H1 (cell line): Measurements from ENCODE around the gene CD34. TPM values are rescaled to one million over a fixed set of nuclear protein-coding genes. Genes with fewer than 3 reads are reported as not detected.

ENCODE experiments used
- CTCF ChIA-PET: fragments of 300-600 bp; sonication (Branson Sonifier 250); formaldehyde crosslinking; loops from one replicate; lab custom pipeline; 2021; ENCODE audit not compliant: partially characterized antibody; lab: Charles Lee
- POLR2A ChIA-PET: fragments of 300-600 bp; sonication (Branson Sonifier 250); formaldehyde crosslinking; loops from one replicate; lab custom pipeline; 2021; ENCODE audit warnings: inconsistent platforms; ENCODE audit not compliant: partially characterized antibody; lab: Charles Lee
- DNase-seq, 2 experiments: peaks; one replicate each; pipeline versions ENCODE4 v3.0.0 to v3.0.0-alpha.2; 2010 to 2022; ENCODE audit warnings: low spot score in 2 of 2, low read depth in 1 of 2, mixed read lengths in 1 of 2
- FAIRE-seq: peaks from 2 replicates; lab custom pipeline; 2011; peaks lifted over from hg19 to GRCh38; lab: Jason Lieb, UNC
- H2AFZ ChIP-seq: 2 replicates; pipeline ENCODE4 v1.8.1; 2012; ENCODE audit warnings: low read length, inconsistent platforms
- H2AK5ac ChIP-seq: 2 replicates; pipeline ENCODE4 v1.6.1; 2013; ENCODE audit warnings: low read depth, low read length
- H2BK120ac ChIP-seq: replicated peaks from 2 replicates; pipeline ENCODE3; 2013; ENCODE audit warnings: low read depth, low read length, inconsistent platforms
- H2BK12ac ChIP-seq: 2 replicates; pipeline ENCODE4 v1.6.1; 2013; ENCODE audit warnings: low read depth, low read length
- H2BK15ac ChIP-seq: 2 replicates; pipeline ENCODE4 v1.6.1; 2013; ENCODE audit warnings: low read length
- H2BK20ac ChIP-seq: 2 replicates; pipeline ENCODE4 v1.6.1; 2013; ENCODE audit warnings: low read length
- H2BK5ac ChIP-seq: 2 replicates; pipeline ENCODE4 v1.6.1; 2013; ENCODE audit warnings: low read depth, low read length
- H3K14ac ChIP-seq: 2 replicates; pipeline ENCODE4 v1.6.1; 2013; ENCODE audit warnings: inconsistent platforms; ENCODE audit not compliant: insufficient read length
- H3K18ac ChIP-seq: 2 replicates; pipeline ENCODE4 v1.6.1; 2013; ENCODE audit warnings: low read length; ENCODE audit errors: extremely low read depth
- H3K23ac ChIP-seq: 2 replicates; pipeline ENCODE4 v1.6.1; 2013; ENCODE audit warnings: inconsistent platforms; ENCODE audit not compliant: insufficient read length
- H3K23me2 ChIP-seq: 2 replicates; pipeline ENCODE4 v1.6.1; 2013; ENCODE audit warnings: low read depth, low read length
- H3K27ac ChIP-seq: 2 replicates; pipeline ENCODE4 v1.6.1; 2011; ENCODE audit warnings: low read depth, low read length, inconsistent platforms
- H3K27me3 ChIP-seq, 4 experiments: replicated peaks in 1 of 4; 1 replicate in 1 of 4; 2 replicates in 3 of 4; pipeline versions ENCODE4 v1.6.1 to v1.8.1; 2011 to 2013; ENCODE audit warnings: low read length in 3 of 4, mild to moderate bottlenecking in 3 of 4, inconsistent platforms in 2 of 4, mixed read lengths in 2 of 4, moderate library complexity in 1 of 4; ENCODE audit not compliant: control insufficient read depth in 3 of 4, insufficient read depth in 3 of 4; ENCODE audit errors: extremely low read depth in 1 of 4
- H3K36me3 ChIP-seq, 4 experiments: 2 replicates each; pipeline versions ENCODE4 v1.6.1 to v1.8.1; 2011 to 2013; ENCODE audit warnings: mild to moderate bottlenecking in 4 of 4, low read length in 3 of 4, moderate library complexity in 2 of 4, control low read depth in 1 of 4, inconsistent platforms in 1 of 4; ENCODE audit not compliant: insufficient read depth in 4 of 4, control insufficient read depth in 2 of 4
- H3K4ac ChIP-seq: replicated peaks from 2 replicates; pipeline ENCODE3; 2013; ENCODE audit warnings: low read length, low read depth, mixed read lengths, inconsistent platforms; ENCODE audit not compliant: insufficient read length
- H3K4me1 ChIP-seq, 4 experiments: replicated peaks in 1 of 4; 1 replicate in 1 of 4; 2 replicates in 3 of 4; pipeline versions ENCODE4 v1.6.1 to v1.8.1; 2011 to 2013; ENCODE audit warnings: low read length in 3 of 4, inconsistent platforms in 2 of 4, mixed read lengths in 1 of 4; ENCODE audit not compliant: insufficient read depth in 4 of 4, control insufficient read depth in 3 of 4
- H3K4me2 ChIP-seq, 2 experiments: 2 replicates each; pipeline versions ENCODE4 v1.6.1 to v1.8.1; 2011 to 2013; ENCODE audit warnings: low read depth in 2 of 2, low read length in 2 of 2, control low read depth in 1 of 2, inconsistent platforms in 1 of 2, mild to moderate bottlenecking in 1 of 2; ENCODE audit not compliant: insufficient read depth in 1 of 2
- H3K4me3 ChIP-seq, 4 experiments: fragments of 200-600, 300-600 bp in 1 of 4; sonication (generic), shearing (Covaris generic), sonication (Bioruptor Twin) in 1 of 4; 2 replicates each; pipeline versions ENCODE4 v1.5.1 to v1.8.1; 2011 to 2016; ENCODE audit warnings: low read length in 4 of 4, low read depth in 3 of 4, control low read depth in 2 of 4, inconsistent platforms in 2 of 4, mild to moderate bottlenecking in 2 of 4, mixed read lengths in 1 of 4, moderate library complexity in 1 of 4; ENCODE audit not compliant: insufficient read depth in 2 of 4; ENCODE audit errors: extremely low read depth in 1 of 4
- H3K56ac ChIP-seq: replicated peaks from 2 replicates; pipeline ENCODE3; 2013; ENCODE audit warnings: low read depth, mild to moderate bottlenecking, mixed read lengths, low read length, inconsistent platforms; ENCODE audit not compliant: insufficient read length
- H3K79me1 ChIP-seq: 2 replicates; pipeline ENCODE4 v1.6.1; 2013; ENCODE audit warnings: low read depth, low read length, control low read depth
- H3K79me2 ChIP-seq, 2 experiments: 2 replicates each; pipeline versions ENCODE4 v1.6.1 to v1.8.1; 2012 to 2013; ENCODE audit warnings: low read length in 2 of 2, mild to moderate bottlenecking in 2 of 2, inconsistent platforms in 1 of 2; ENCODE audit not compliant: insufficient read depth in 2 of 2, control insufficient read depth in 1 of 2
- H3K9ac ChIP-seq, 4 experiments: replicated peaks in 1 of 4; 1 replicate in 1 of 4; 2 replicates in 3 of 4; pipeline versions ENCODE4 v1.6.1 to v1.8.1; 2011 to 2013; ENCODE audit warnings: low read depth in 3 of 4, low read length in 3 of 4, control low read depth in 2 of 4, mild to moderate bottlenecking in 2 of 4, moderate library complexity in 2 of 4, inconsistent platforms in 1 of 4; ENCODE audit errors: extremely low read depth in 1 of 4
- H3K9me3 ChIP-seq, 2 experiments: 2 replicates each; pipeline versions ENCODE4 v1.6.1 to v1.8.1; 2012 to 2013; ENCODE audit warnings: mild to moderate bottlenecking in 2 of 2, moderate library complexity in 2 of 2, control low read depth in 1 of 2, inconsistent platforms in 1 of 2, low read depth in 1 of 2, low read length in 1 of 2, mixed read lengths in 1 of 2; ENCODE audit not compliant: insufficient read depth in 2 of 2
- H4K20me1 ChIP-seq, 2 experiments: replicated peaks in 1 of 2; 2 replicates each; pipeline versions ENCODE3 to v1.8.1; 2011 to 2013; ENCODE audit warnings: inconsistent platforms in 2 of 2, low read length in 2 of 2, mild to moderate bottlenecking in 1 of 2; ENCODE audit not compliant: insufficient read depth in 2 of 2, control insufficient read depth in 1 of 2
- H4K5ac ChIP-seq: 2 replicates; pipeline ENCODE4 v1.6.1; 2013; ENCODE audit warnings: low read length, low read depth, mixed read lengths, inconsistent platforms; ENCODE audit not compliant: insufficient read length
- H4K8ac ChIP-seq: 2 replicates; pipeline ENCODE4 v1.8.0; 2013; ENCODE audit warnings: mild to moderate bottlenecking, moderate library complexity, low read length, inconsistent platforms; ENCODE audit not compliant: insufficient read depth; ENCODE audit errors: extremely low read depth
- H4K91ac ChIP-seq: replicated peaks from 2 replicates; pipeline ENCODE3; 2013; ENCODE audit warnings: low read length, mixed read lengths, inconsistent platforms; ENCODE audit not compliant: insufficient read length
- ATF2 ChIP-seq: IDR thresholded peaks from 2 replicates; pipeline ENCODE4 v1.6.1; 2012; ENCODE audit warnings: low read length, inconsistent platforms
- BCL11A ChIP-seq, 2 experiments: IDR thresholded peaks; one replicate each; pipeline ENCODE4 v1.6.1; 2011; ENCODE audit warnings: low read depth in 2 of 2, low read length in 2 of 2, mild to moderate bottlenecking in 2 of 2
- CTBP2 ChIP-seq: IDR thresholded peaks from 2 replicates; pipeline ENCODE4 v1.7.0; 2011; ENCODE audit warnings: borderline replicate concordance, mild to moderate bottlenecking, moderate library complexity, mixed read lengths, low read length; ENCODE audit not compliant: insufficient read depth, insufficient read length
- E2F6 ChIP-seq: IDR thresholded peaks from 2 replicates; pipeline ENCODE4 v1.6.1; 2012; ENCODE audit warnings: inconsistent platforms
- EZH2 ChIP-seq: fragments of 200-600 bp; sonication (generic); IDR thresholded peaks from 2 replicates; pipeline ENCODE4 v1.7.1; 2012; ENCODE audit warnings: low read depth, mild to moderate bottlenecking, moderate library complexity, low read length, inconsistent platforms; ENCODE audit not compliant: severe bottlenecking
- FOSL1 ChIP-seq: IDR thresholded peaks from 2 replicates; pipeline ENCODE4 v1.6.1; 2011; ENCODE audit warnings: mild to moderate bottlenecking, low read depth, low read length, moderate library complexity; ENCODE audit not compliant: insufficient read depth
- KDM1A ChIP-seq: fragments of 200-600, 300-600 bp; sonication (generic); IDR thresholded peaks from 2 replicates; pipeline ENCODE4 v1.7.1; 2016; ENCODE audit warnings: mild to moderate bottlenecking, low read length, borderline replicate concordance
- RAD21 ChIP-seq, 2 experiments: IDR thresholded peaks in 1 of 2; conservative IDR thresholded peaks in 1 of 2; 2 replicates each; pipeline ENCODE4 v1.6.1; 2011; ENCODE audit warnings: low read depth in 2 of 2, low read length in 2 of 2, improper control_type of control experiment in 1 of 2, inconsistent platforms in 1 of 2, mild to moderate bottlenecking in 1 of 2, moderate library complexity in 1 of 2
- SIX5 ChIP-seq: IDR thresholded peaks from 2 replicates; pipeline ENCODE4 v1.6.1; 2011; ENCODE audit warnings: mild to moderate bottlenecking, low read depth, low read length
- TAF1 ChIP-seq: IDR thresholded peaks from 2 replicates; pipeline ENCODE4 v1.6.1; 2011; ENCODE audit warnings: mild to moderate bottlenecking, low read depth, low read length
- TBP ChIP-seq: IDR thresholded peaks from 2 replicates; pipeline ENCODE4 v1.6.1; 2011; ENCODE audit warnings: low read depth, low read length, improper control_type of control experiment
- WGBS, 2 experiments: shearing (Covaris generic) in 1 of 2; methylation state at CpG; one replicate each; pipeline versions ENCODE4 v1.1.6 to v1.1.7; 2013 to 2015; ENCODE audit warnings: low lambda C conversion rate in 2 of 2, mixed read lengths in 2 of 2, inconsistent platforms in 1 of 2, low coverage in 1 of 2, missing lambda C conversion rate in 1 of 2; ENCODE audit not compliant: insufficient replicate concordance in 2 of 2, insufficient coverage in 1 of 2, insufficient read length in 1 of 2; ENCODE audit errors: extremely low coverage in 1 of 2, missing lambda C conversion rate in 1 of 2; 5-methylcytosine and 5-hydroxymethylcytosine counted together
- polyA plus RNA-seq, 7 experiments: library from polyadenylated mRNA; depleted of rRNA in 3 of 7; stranded (reverse) in 5 of 7; unstranded in 2 of 7; fragments of >200 nt in 5 of 7; fragments of 200-250 nt in 2 of 7; gene quantifications; 1 replicate in 5 of 7; 2 replicates in 1 of 7; 4 replicates in 1 of 7; pipeline versions ENCODE4 v1.2.1 to v1.2.3, GENCODE V29; 2011 to 2013; ENCODE audit warnings: missing spikeins in 2 of 7, mixed read lengths in 2 of 7
- total RNA-seq: library from RNA; stranded (reverse); fragmentation: NEBNext Ultra II Directional; extraction: Animal tissue kit (Norgen Biotek cat#: 25700); gene quantifications from 2 replicates; pipeline ENCODE4 v1.2.1, GENCODE V29; 2021

Gene CD34
- total and polyA plus RNA-seq, 2 of the 8 experiments (the other 6 are each of a cell fraction or from before 2014, with no cell fraction given), result 0.39 to 0.54 TPM

- Histone ChIP-seq H3K18ac (no peak overlapping the region), H3K79me2 (no peaks in the 10 kb centered on the region), H3K9me3 (no peaks in the 10 kb centered on the region), H3K4ac (no peak overlapping the region), H2BK5ac (no peak overlapping the region), H4K20me1 (no peaks in the 10 kb centered on the region), H3K9ac (no peak overlapping the region), H4K8ac (no peak overlapping the region), H3K79me1 (no peaks in the 10 kb centered on the region), H3K56ac (no peak overlapping the region), H2AFZ (no peak overlapping the region), H3K4me1 (no peaks in the 10 kb centered on the region), H3K36me3 (no peaks in the 10 kb centered on the region), H2BK20ac (no peak overlapping the region), H3K23me2 (no peaks in the 10 kb centered on the region; the same call in 1 of the 2 replicates), H3K14ac (no peak overlapping the region), H2BK120ac (no peak overlapping the region), H2BK15ac (no peak overlapping the region), H3K27ac (no peak overlapping the region), H3K4me2 (no peak overlapping the region), H2BK12ac (no peak overlapping the region), H3K4me3 (no peak overlapping the region), H3K27me3 (0 out of 7 replicates have a peak, but pooled peaks cover 0 to 2% (median 0%) of the 10 kb centered on the region in 4 experiments), H3K23ac (no peak overlapping the region), H4K91ac (no peak overlapping the region), H2AK5ac (no peak overlapping the region), H4K5ac (no peak overlapping the region)
- ChIA-PET POLR2A (interaction anchor here (1.6 to 2.2 kb wide), 2 partner anchors 14 to 64 kb away, joined by 3 to 4 read pairs; no protein-coding TSS in a partner anchor), CTCF (interaction anchor here (0.6 to 7.6 kb wide), 8 partner anchors 11 to 1029 kb away, joined by 3 to 106 read pairs (median 6); no protein-coding TSS in a partner anchor)
- WGBS, 2 experiments, result 92% methylated on average over 2 of the region's 2 CpGs; no CpG with 5 or more reads in 1 of the 2 experiments
- DNase-seq (no peak), FAIRE-seq (no peak)
- TF ChIP-seq BCL11A (IDR thresholded peaks at IDR 0.05; ENCODE audit: low read depth in 2 of 2, low read length in 2 of 2) (no peak), TBP (no peak), EZH2 (no peak), RAD21 (IDR thresholded peaks at IDR 0.05 in 1 of 2, conservative IDR thresholded peaks at IDR 0.05 in 1 of 2; ENCODE audit: low read depth in 2 of 2, low read length in 2 of 2) (no peak), E2F6 (no peak), CTBP2 (no peak), TAF1 (no peak), SIX5 (no peak), ATF2 (no peak), FOSL1 (no peak), KDM1A (no peak)
Observed at GRCh38 chr1:207898260-207898659, 12.7 kb downstream of the CD34 start.
